ENCODE results near the gene RBMS1. TPM values are rescaled to one million over a fixed set of nuclear protein-coding genes. Genes with fewer than 3 reads are reported as not detected.

The RBMS1 gene
- total and polyA plus RNA-seq, 2 experiments from 2014 or later: 55.5 to 94.8 TPM

DNA sequence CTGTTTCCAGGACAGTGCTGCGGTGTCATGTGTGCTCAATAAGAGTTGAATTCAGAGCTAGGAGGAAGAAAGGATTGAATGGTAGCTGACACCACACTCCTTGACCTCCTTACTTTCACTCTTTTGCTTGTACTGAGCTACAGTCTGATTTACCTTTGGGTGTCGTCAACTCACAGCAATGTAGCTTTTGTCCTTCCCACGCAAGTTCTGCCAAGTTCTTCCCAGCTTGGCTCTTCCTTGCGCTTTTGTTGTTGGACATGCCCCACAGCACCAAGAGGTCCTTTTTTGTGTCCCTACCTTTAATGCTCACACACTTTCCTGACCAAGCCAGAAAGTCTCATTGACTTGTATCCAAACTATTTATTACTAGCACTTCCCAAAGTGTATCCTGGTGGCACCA, 255.2 kb downstream of the RBMS1 start:
- Mint-ChIP-seq H3K9me3 (no peaks in the 10 kb centered on the region), H3K27ac (no peak overlapping the region), H3K4me1 (peaks cover 4% of the 10 kb centered on the region; the same call in 2 of the 3 replicates), H3K36me3 (ENCODE audit: low read depth) (no peaks in the 10 kb centered on the region), H3K4me3 (no peak overlapping the region), H3K27me3 (ENCODE audit: insufficient read depth, low read depth, poor library complexity) (peaks cover 5% of the 10 kb centered on the region)
- Histone ChIP-seq H3K36me3 (ENCODE audit: insufficient read depth) (no peaks in the 10 kb centered on the region), H3F3A (replicated peaks; ENCODE audit: low read depth) (no peaks in the 10 kb centered on the region), H2AFZ (0 out of 2 replicates have a peak overlapping the region, but pooled peaks have one; percentile 47), H3K4me1 (ENCODE audit: insufficient read depth) (no peaks in the 10 kb centered on the region), H3K4me2 (no peak overlapping the region), H3K4me3 (no peak overlapping the region), H3K79me2 (replicated peaks; ENCODE audit: insufficient read depth) (no peaks in the 10 kb centered on the region), H3K27ac (ENCODE audit: low read depth) (no peak overlapping the region), H3K9me2 (ENCODE audit: insufficient read depth) (0 out of 2 replicates have a peak, but pooled peaks cover 3% of the 10 kb centered on the region), H4K20me1 (replicated peaks; ENCODE audit: insufficient read depth) (no peaks in the 10 kb centered on the region), H3K27me3 (ENCODE audit: insufficient read depth) (no peaks in the 10 kb centered on the region)
- DNase-seq (ENCODE audit: low spot score) (no peak), ATAC-seq (no peak)
- TF ChIP-seq JUNB (IDR thresholded peaks at IDR 0.05; ENCODE audit: unreplicated experiment) (no peak), STAT1 (IDR thresholded peaks at IDR 0.05; ENCODE audit: unreplicated experiment) (no peak), POLR2AphosphoS5 (IDR thresholded peaks at IDR 0.05; ENCODE audit: low read depth) (no peak), ZNF331 (CRISPR knock-in tag; IDR thresholded peaks at IDR 0.05; ENCODE audit: low read depth) (no peak), CREB1 (CRISPR knock-in tag; IDR thresholded peaks at IDR 0.05; ENCODE audit: low read depth) (no peak), EZH2 (IDR thresholded peaks at IDR 0.05; ENCODE audit: low read depth, unreplicated experiment) (no peak)
- TF ChIP-seq, protein P1, sequence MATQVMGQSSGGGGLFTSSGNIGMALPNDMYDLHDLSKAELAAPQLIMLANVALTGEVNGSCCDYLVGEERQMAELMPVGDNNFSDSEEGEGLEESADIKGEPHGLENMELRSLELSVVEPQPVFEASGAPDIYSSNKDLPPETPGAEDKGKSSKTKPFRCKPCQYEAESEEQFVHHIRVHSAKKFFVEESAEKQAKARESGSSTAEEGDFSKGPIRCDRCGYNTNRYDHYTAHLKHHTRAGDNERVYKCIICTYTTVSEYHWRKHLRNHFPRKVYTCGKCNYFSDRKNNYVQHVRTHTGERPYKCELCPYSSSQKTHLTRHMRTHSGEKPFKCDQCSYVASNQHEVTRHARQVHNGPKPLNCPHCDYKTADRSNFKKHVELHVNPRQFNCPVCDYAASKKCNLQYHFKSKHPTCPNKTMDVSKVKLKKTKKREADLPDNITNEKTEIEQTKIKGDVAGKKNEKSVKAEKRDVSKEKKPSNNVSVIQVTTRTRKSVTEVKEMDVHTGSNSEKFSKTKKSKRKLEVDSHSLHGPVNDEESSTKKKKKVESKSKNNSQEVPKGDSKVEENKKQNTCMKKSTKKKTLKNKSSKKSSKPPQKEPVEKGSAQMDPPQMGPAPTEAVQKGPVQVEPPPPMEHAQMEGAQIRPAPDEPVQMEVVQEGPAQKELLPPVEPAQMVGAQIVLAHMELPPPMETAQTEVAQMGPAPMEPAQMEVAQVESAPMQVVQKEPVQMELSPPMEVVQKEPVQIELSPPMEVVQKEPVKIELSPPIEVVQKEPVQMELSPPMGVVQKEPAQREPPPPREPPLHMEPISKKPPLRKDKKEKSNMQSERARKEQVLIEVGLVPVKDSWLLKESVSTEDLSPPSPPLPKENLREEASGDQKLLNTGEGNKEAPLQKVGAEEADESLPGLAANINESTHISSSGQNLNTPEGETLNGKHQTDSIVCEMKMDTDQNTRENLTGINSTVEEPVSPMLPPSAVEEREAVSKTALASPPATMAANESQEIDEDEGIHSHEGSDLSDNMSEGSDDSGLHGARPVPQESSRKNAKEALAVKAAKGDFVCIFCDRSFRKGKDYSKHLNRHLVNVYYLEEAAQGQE (IDR thresholded peaks at IDR 0.05; ENCODE audit: unreplicated experiment): no peak
- TF ChIP-seq, protein P2, sequence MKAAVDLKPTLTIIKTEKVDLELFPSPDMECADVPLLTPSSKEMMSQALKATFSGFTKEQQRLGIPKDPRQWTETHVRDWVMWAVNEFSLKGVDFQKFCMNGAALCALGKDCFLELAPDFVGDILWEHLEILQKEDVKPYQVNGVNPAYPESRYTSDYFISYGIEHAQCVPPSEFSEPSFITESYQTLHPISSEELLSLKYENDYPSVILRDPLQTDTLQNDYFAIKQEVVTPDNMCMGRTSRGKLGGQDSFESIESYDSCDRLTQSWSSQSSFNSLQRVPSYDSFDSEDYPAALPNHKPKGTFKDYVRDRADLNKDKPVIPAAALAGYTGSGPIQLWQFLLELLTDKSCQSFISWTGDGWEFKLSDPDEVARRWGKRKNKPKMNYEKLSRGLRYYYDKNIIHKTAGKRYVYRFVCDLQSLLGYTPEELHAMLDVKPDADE (IDR thresholded peaks at IDR 0.05): no peak
- TF ChIP-seq, protein P3, sequence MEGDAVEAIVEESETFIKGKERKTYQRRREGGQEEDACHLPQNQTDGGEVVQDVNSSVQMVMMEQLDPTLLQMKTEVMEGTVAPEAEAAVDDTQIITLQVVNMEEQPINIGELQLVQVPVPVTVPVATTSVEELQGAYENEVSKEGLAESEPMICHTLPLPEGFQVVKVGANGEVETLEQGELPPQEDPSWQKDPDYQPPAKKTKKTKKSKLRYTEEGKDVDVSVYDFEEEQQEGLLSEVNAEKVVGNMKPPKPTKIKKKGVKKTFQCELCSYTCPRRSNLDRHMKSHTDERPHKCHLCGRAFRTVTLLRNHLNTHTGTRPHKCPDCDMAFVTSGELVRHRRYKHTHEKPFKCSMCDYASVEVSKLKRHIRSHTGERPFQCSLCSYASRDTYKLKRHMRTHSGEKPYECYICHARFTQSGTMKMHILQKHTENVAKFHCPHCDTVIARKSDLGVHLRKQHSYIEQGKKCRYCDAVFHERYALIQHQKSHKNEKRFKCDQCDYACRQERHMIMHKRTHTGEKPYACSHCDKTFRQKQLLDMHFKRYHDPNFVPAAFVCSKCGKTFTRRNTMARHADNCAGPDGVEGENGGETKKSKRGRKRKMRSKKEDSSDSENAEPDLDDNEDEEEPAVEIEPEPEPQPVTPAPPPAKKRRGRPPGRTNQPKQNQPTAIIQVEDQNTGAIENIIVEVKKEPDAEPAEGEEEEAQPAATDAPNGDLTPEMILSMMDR (conservative IDR thresholded peaks at IDR 0.05; ENCODE audit: low read depth in 2 of 2): no peak

All from GM23338 (cell line).